ENCODE data around the gene UGT1A6.

The UGT1A6 gene

GRCh38 chr2:233816771-233817170 is 124.1 kb downstream of the UGT1A6 start:
- Histone ChIP-seq H3K4me3 (ENCODE audit: low read length) (no peak overlapping the region), H3K4me1 (ENCODE audit: control insufficient read depth, insufficient read depth, low read length) (no peaks in the 10 kb centered on the region), H3K9ac (ENCODE audit: low read length) (no peak overlapping the region), H3K36me3 (ENCODE audit: control insufficient read depth, insufficient read depth, low read length) (no peaks in the 10 kb centered on the region), H3K27me3 (ENCODE audit: control insufficient read depth, insufficient read depth, low read length) (no peaks in the 10 kb centered on the region), H3K27ac (ENCODE audit: low read depth, low read length) (no peak overlapping the region)

GRCh38 chr2:233817361-233817911 is 124.7 kb downstream of the UGT1A6 start:
- no peak overlapping the region for H3K9ac ChIP-seq (ENCODE audit: low read length)
- no peaks in the 10 kb centered on the region for H3K27me3 ChIP-seq (ENCODE audit: control insufficient read depth, insufficient read depth, low read length)
- no peak overlapping the region for H3K4me3 ChIP-seq (ENCODE audit: low read length)
- H3K27ac ChIP-seq (ENCODE audit: low read depth, low read length): no peak overlapping the region
- H3K36me3 ChIP-seq (ENCODE audit: control insufficient read depth, insufficient read depth, low read length): no peaks in the 10 kb centered on the region
- no peaks in the 10 kb centered on the region for H3K4me1 ChIP-seq (ENCODE audit: control insufficient read depth, insufficient read depth, low read length)

GRCh38 chr2:233817995-233818638 is 125.4 kb downstream of the UGT1A6 start:
- Histone ChIP-seq H3K9ac (ENCODE audit: low read length) (no peak overlapping the region), H3K4me3 (ENCODE audit: low read length) (no peak overlapping the region), H3K27ac (ENCODE audit: low read depth, low read length) (no peak overlapping the region), H3K4me1 (ENCODE audit: control insufficient read depth, insufficient read depth, low read length) (no peaks in the 10 kb centered on the region), H3K27me3 (ENCODE audit: control insufficient read depth, insufficient read depth, low read length) (no peaks in the 10 kb centered on the region), H3K36me3 (ENCODE audit: control insufficient read depth, insufficient read depth, low read length) (no peaks in the 10 kb centered on the region)

GRCh38 chr2:233818639-233819621 is 126.2 kb downstream of the UGT1A6 start:
- Histone ChIP-seq H3K4me3 (ENCODE audit: low read length) (no peak overlapping the region), H3K9ac (ENCODE audit: low read length) (no peak overlapping the region), H3K27me3 (ENCODE audit: control insufficient read depth, insufficient read depth, low read length) (no peaks in the 10 kb centered on the region), H3K4me1 (ENCODE audit: control insufficient read depth, insufficient read depth, low read length) (no peaks in the 10 kb centered on the region), H3K36me3 (ENCODE audit: control insufficient read depth, insufficient read depth, low read length) (no peaks in the 10 kb centered on the region), H3K27ac (ENCODE audit: low read depth, low read length) (no peak overlapping the region)

GRCh38 chr2:233819884-233820773 is 127.4 kb downstream of the UGT1A6 start:
- no peak overlapping the region for H3K4me3 ChIP-seq (ENCODE audit: low read length)
- H3K4me1 ChIP-seq (ENCODE audit: control insufficient read depth, insufficient read depth, low read length): no peaks in the 10 kb centered on the region

GRCh38 chr2:233820774-233821105 is 128.1 kb downstream of the UGT1A6 start:
- Histone ChIP-seq H3K27ac (ENCODE audit: low read depth, low read length) (no peak overlapping the region), H3K9ac (ENCODE audit: low read length) (no peak overlapping the region), H3K36me3 (ENCODE audit: control insufficient read depth, insufficient read depth, low read length) (no peaks in the 10 kb centered on the region), H3K4me3 (ENCODE audit: low read length) (no peak overlapping the region), H3K27me3 (ENCODE audit: control insufficient read depth, insufficient read depth, low read length) (no peaks in the 10 kb centered on the region), H3K4me1 (ENCODE audit: control insufficient read depth, insufficient read depth, low read length) (no peaks in the 10 kb centered on the region)

More at GRCh38 chr2:233819884-233820773, 127.4 kb downstream of the UGT1A6 start:
- Histone ChIP-seq H3K27ac (ENCODE audit: low read depth, low read length) (no peak overlapping the region), H3K36me3 (ENCODE audit: control insufficient read depth, insufficient read depth, low read length) (no peaks in the 10 kb centered on the region), H3K9ac (ENCODE audit: low read length) (no peak overlapping the region), H3K27me3 (ENCODE audit: control insufficient read depth, insufficient read depth, low read length) (no peaks in the 10 kb centered on the region)

GRCh38 chr2:233821196-233821595 is 128.5 kb downstream of the UGT1A6 start:
- Histone ChIP-seq H3K27ac (ENCODE audit: low read depth, low read length) (no peak overlapping the region), H3K27me3 (ENCODE audit: control insufficient read depth, insufficient read depth, low read length) (no peaks in the 10 kb centered on the region), H3K36me3 (ENCODE audit: control insufficient read depth, insufficient read depth, low read length) (no peaks in the 10 kb centered on the region), H3K4me3 (ENCODE audit: low read length) (no peak overlapping the region), H3K9ac (ENCODE audit: low read length) (no peak overlapping the region), H3K4me1 (ENCODE audit: control insufficient read depth, insufficient read depth, low read length) (no peaks in the 10 kb centered on the region)

GRCh38 chr2:233821709-233822100 is 129.0 kb downstream of the UGT1A6 start:
- H3K9ac ChIP-seq (ENCODE audit: low read length): no peak overlapping the region
- no peak overlapping the region for H3K4me3 ChIP-seq (ENCODE audit: low read length)
- H3K27ac ChIP-seq (ENCODE audit: low read depth, low read length): no peak overlapping the region
- no peaks in the 10 kb centered on the region for H3K36me3 ChIP-seq (ENCODE audit: control insufficient read depth, insufficient read depth, low read length)
- no peaks in the 10 kb centered on the region for H3K4me1 ChIP-seq (ENCODE audit: control insufficient read depth, insufficient read depth, low read length)
- no peaks in the 10 kb centered on the region for H3K27me3 ChIP-seq (ENCODE audit: control insufficient read depth, insufficient read depth, low read length)

GRCh38 chr2:233822101-233822771 is 129.5 kb downstream of the UGT1A6 start:
- Histone ChIP-seq H3K4me3 (ENCODE audit: low read length) (no peak overlapping the region), H3K27me3 (ENCODE audit: control insufficient read depth, insufficient read depth, low read length) (no peaks in the 10 kb centered on the region), H3K27ac (ENCODE audit: low read depth, low read length) (no peak overlapping the region), H3K36me3 (ENCODE audit: control insufficient read depth, insufficient read depth, low read length) (no peaks in the 10 kb centered on the region), H3K9ac (ENCODE audit: low read length) (no peak overlapping the region), H3K4me1 (ENCODE audit: control insufficient read depth, insufficient read depth, low read length) (no peaks in the 10 kb centered on the region)

All from rectal smooth muscle tissue (tissue), 1 donor.